Fibroblast of lung (primary cell): ENCODE measurements around the gene CDC25A. TPM values are rescaled to one million over a fixed set of nuclear protein-coding genes. Genes with fewer than 3 reads are reported as not detected.

Experiments
- DNase-seq, 2 donors: peaks; one replicate each; pipeline versions ENCODE4 v3.0.0 to v3.0.0-alpha.2; 2010; ENCODE audit warnings: low read depth in 2 of 2
- H2AFZ ChIP-seq: 2 replicates; pipeline ENCODE4 v1.5.1; 2012; ENCODE audit warnings: low read length, control low read depth, inconsistent platforms
- H3K27ac ChIP-seq: 2 replicates; pipeline ENCODE4 v1.5.1; 2011; ENCODE audit warnings: low read length, control low read depth; ENCODE audit not compliant: insufficient read depth
- H3K27me3 ChIP-seq: 2 replicates; pipeline ENCODE4 v1.5.1; 2011; ENCODE audit warnings: mild to moderate bottlenecking, low read length; ENCODE audit not compliant: control insufficient read depth, insufficient read depth
- H3K36me3 ChIP-seq: 2 replicates; pipeline ENCODE4 v1.5.1; 2011; ENCODE audit warnings: low read length; ENCODE audit not compliant: control insufficient read depth, insufficient read depth
- H3K4me1 ChIP-seq: 2 replicates; pipeline ENCODE4 v1.5.1; 2011; ENCODE audit warnings: low read length; ENCODE audit not compliant: control insufficient read depth, insufficient read depth; ENCODE audit errors: extremely low read depth
- H3K4me2 ChIP-seq: 2 replicates; pipeline ENCODE4 v1.5.1; 2011; ENCODE audit warnings: low read length, control low read depth; ENCODE audit not compliant: insufficient read depth; ENCODE audit errors: extremely low read depth
- H3K4me3 ChIP-seq, 4 experiments: fragments of 200-600 bp in 1 of 4; sonication (generic) in 1 of 4; replicated peaks in 1 of 4; 2 replicates each; pipeline ENCODE4 v1.5.1; 2011 to 2016; ENCODE audit warnings: low read length in 4 of 4, low read depth in 3 of 4, mild to moderate bottlenecking in 3 of 4, control low read depth in 2 of 4, inconsistent platforms in 1 of 4, mixed read lengths in 1 of 4; ENCODE audit not compliant: insufficient read depth in 1 of 4; ENCODE audit errors: control extremely low read depth in 1 of 4
- H3K79me2 ChIP-seq: 2 replicates; pipeline ENCODE4 v1.5.1; 2012; ENCODE audit warnings: mild to moderate bottlenecking, low read length, inconsistent platforms; ENCODE audit not compliant: control insufficient read depth, insufficient read depth
- H3K9ac ChIP-seq: 2 replicates; pipeline ENCODE4 v1.5.1; 2011; ENCODE audit warnings: mild to moderate bottlenecking, low read length, control low read depth; ENCODE audit not compliant: insufficient read depth
- H3K9me3 ChIP-seq: 2 replicates; pipeline ENCODE4 v1.5.1; 2012; ENCODE audit warnings: low read depth, low read length; ENCODE audit not compliant: control insufficient read depth, insufficient read depth
- H4K20me1 ChIP-seq: 2 replicates; pipeline ENCODE4 v1.5.1; 2011; ENCODE audit warnings: low read length; ENCODE audit not compliant: control insufficient read depth, insufficient read depth; ENCODE audit errors: extremely low read depth
- CTCF ChIP-seq, 2 donors: IDR thresholded peaks in 1 of 2; conservative IDR thresholded peaks in 1 of 2; 1 replicate in 1 of 2; 2 replicates in 1 of 2; pipeline ENCODE4 v1.5.1; 2011 to 2012; ENCODE audit warnings: low read length in 2 of 2, control low read depth in 1 of 2, inconsistent platforms in 1 of 2, low read depth in 1 of 2, mild to moderate bottlenecking in 1 of 2
- EZH2 ChIP-seq: IDR thresholded peaks from 2 replicates; pipeline ENCODE4 v1.5.1; 2012; ENCODE audit warnings: low read length, control low read depth, mild to moderate bottlenecking; ENCODE audit errors: missing control alignments
- polyA plus RNA-seq, 2 donors: library from polyadenylated mRNA; depleted of rRNA in 1 of 2; stranded (reverse) in 1 of 2; unstranded in 1 of 2; fragments of >200 nt; gene quantifications; 2 replicates each; pipeline ENCODE4 v1.2.1, GENCODE V29; 2011 to 2012; ENCODE audit warnings: missing spikeins in 1 of 2
- total RNA-seq: library from RNA; depleted of rRNA; stranded (reverse); fragments of >200 nt; gene quantifications from 2 replicates; pipeline ENCODE4 v1.2.1, GENCODE V29; 2014

The CDC25A gene
- total and polyA plus RNA-seq, 2 donors (not counting 1 experiment from before 2014, with no cell fraction given), result 1.3 to 3.1 TPM

- TF ChIP-seq CTCF (conservative IDR thresholded peaks at IDR 0.05 in 1 of 2, IDR thresholded peaks at IDR 0.05 in 1 of 2; ENCODE audit: low read depth in 1 of 2, low read length in 2 of 2) (no peak), EZH2 (no peak)
- no peak overlapping the region for H3K9ac ChIP-seq
- peaks cover 22% of the 10 kb centered on the region for H3K27me3 ChIP-seq
- H4K20me1 ChIP-seq, result no peaks in the 10 kb centered on the region
- no peak overlapping the region for H3K4me3 ChIP-seq
- H3K36me3 ChIP-seq, result no peaks in the 10 kb centered on the region
- peak in 1 of 2 donors; percentile 21 for DNase-seq
- no peaks in the 10 kb centered on the region for H3K4me1 ChIP-seq
- H2AFZ ChIP-seq, result no peak overlapping the region
- H3K27ac ChIP-seq, result no peak overlapping the region
- H3K9me3 ChIP-seq, result no peaks in the 10 kb centered on the region
- H3K79me2 ChIP-seq, result no peaks in the 10 kb centered on the region
- H3K4me2 ChIP-seq, result no peak overlapping the region
These were observed 27.7 kb upstream of the CDC25A start for GRCh38 chr3:48215876-48216275.

- H3K79me2 ChIP-seq, result no peaks in the 10 kb centered on the region
- H3K4me3 ChIP-seq, result no peak overlapping the region
- no peaks in the 10 kb centered on the region for H4K20me1 ChIP-seq
- no peaks in the 10 kb centered on the region for H3K9me3 ChIP-seq
- peak; percentile 14 to 57 for DNase-seq
- H3K27ac ChIP-seq, result no peak overlapping the region
- no peak overlapping the region for H2AFZ ChIP-seq
- no peak overlapping the region for H3K9ac ChIP-seq
- H3K4me2 ChIP-seq, result no peak overlapping the region
- H3K27me3 ChIP-seq, result peaks cover 22% of the 10 kb centered on the region
- H3K4me1 ChIP-seq, result no peaks in the 10 kb centered on the region
- TF ChIP-seq EZH2 (no peak), CTCF (conservative IDR thresholded peaks at IDR 0.05 in 1 of 2, IDR thresholded peaks at IDR 0.05 in 1 of 2; ENCODE audit: low read depth in 1 of 2, low read length in 2 of 2) (no peak)
- H3K36me3 ChIP-seq, result no peaks in the 10 kb centered on the region
These were observed 27.2 kb upstream of the CDC25A start for GRCh38 chr3:48215466-48215865.

- H3K27ac ChIP-seq, result no peak overlapping the region
- H4K20me1 ChIP-seq, result no peaks in the 10 kb centered on the region
- no peaks in the 10 kb centered on the region for H3K9me3 ChIP-seq
- H3K4me2 ChIP-seq, result no peak overlapping the region
- no peak overlapping the region for H3K4me3 ChIP-seq
- DNase-seq, result no peak
- H3K36me3 ChIP-seq, result no peaks in the 10 kb centered on the region
- H3K4me1 ChIP-seq, result no peaks in the 10 kb centered on the region
- TF ChIP-seq CTCF (conservative IDR thresholded peaks at IDR 0.05 in 1 of 2, IDR thresholded peaks at IDR 0.05 in 1 of 2; ENCODE audit: low read depth in 1 of 2, low read length in 2 of 2) (no peak), EZH2 (no peak)
- no peak overlapping the region for H2AFZ ChIP-seq
- H3K9ac ChIP-seq, result no peak overlapping the region
- peaks cover 22% of the 10 kb centered on the region for H3K27me3 ChIP-seq
- no peaks in the 10 kb centered on the region for H3K79me2 ChIP-seq
These were observed 26.8 kb upstream of the CDC25A start for GRCh38 chr3:48215019-48215418.
